ENCODE data around the gene MTA3. TPM values are rescaled to one million over a fixed set of nuclear protein-coding genes. Genes with fewer than 3 reads are reported as not detected.

The MTA3 gene
- total RNA-seq, 1 donor from 2014 or later, result 31.7 TPM

- H3K4me1 Mint-ChIP-seq, result peaks cover 26% of the 10 kb centered on the region
Observed at GRCh38 chr2:42793334-42794270, 225.2 kb downstream of the MTA3 start.

DNA sequence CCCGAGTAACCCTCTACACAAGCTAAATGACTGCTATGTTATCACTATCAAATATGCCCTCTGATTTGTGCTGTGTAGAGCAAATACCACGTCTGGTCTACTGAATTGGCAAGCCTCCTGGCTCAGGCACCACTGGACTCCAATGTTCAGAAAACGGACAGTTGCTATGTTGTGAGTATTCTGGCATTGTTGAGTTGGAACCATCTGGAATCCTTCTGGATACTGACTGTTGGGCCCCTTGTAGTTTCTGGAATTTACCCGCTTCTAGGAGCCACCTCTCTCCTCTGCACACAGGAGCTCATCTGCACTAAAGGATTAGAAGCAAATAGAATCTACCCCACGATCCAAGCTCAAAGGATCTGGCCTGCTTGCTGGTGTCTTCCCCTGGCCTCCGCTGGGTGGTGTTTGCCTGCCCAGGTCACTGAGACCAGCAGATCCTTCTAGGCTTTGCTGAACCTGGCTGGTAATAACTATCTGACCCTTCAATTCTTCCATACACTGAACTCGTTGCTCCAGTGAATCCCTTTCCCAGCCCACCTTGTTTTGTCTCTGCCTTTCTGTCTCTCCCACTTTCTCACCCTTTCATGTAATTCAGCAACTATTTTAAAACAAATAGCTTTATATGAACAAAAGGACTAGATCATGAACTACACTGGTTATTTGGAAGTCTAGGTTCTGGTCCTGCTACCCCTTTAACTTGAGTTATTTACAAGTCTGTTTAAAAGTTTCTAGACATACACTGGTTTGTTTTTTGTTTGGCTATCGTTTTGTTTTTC lies 226.0 kb downstream of the MTA3 start:
- H3K27ac Mint-ChIP-seq, result no peak overlapping the region
- H3K4me1 Mint-ChIP-seq, result peaks cover 26% of the 10 kb centered on the region
- intact Hi-C loops (cut with micrococcal nuclease), result no loop called here
- no peak for DNase-seq
- H3K36me3 Mint-ChIP-seq (ENCODE audit: low read depth), result no peaks in the 10 kb centered on the region
- H3K4me3 Mint-ChIP-seq, result no peak overlapping the region
- peaks cover 5% of the 10 kb centered on the region for H3K9me3 Mint-ChIP-seq
- peaks cover 49% of the 10 kb centered on the region for H3K27me3 Mint-ChIP-seq

More at GRCh38 chr2:42793334-42794270, 225.2 kb downstream of the MTA3 start:
- DNase-seq, result no peak
- no peaks in the 10 kb centered on the region for H3K36me3 Mint-ChIP-seq (ENCODE audit: low read depth)
- H3K9me3 Mint-ChIP-seq, result peaks cover 5% of the 10 kb centered on the region
- peak overlapping the region; percentile 14 for H3K27ac Mint-ChIP-seq
- peaks cover 49% of the 10 kb centered on the region for H3K27me3 Mint-ChIP-seq
- peak overlapping the region; percentile 43 for H3K4me3 Mint-ChIP-seq
- intact Hi-C loops (cut with micrococcal nuclease), result no loop called here

DNA sequence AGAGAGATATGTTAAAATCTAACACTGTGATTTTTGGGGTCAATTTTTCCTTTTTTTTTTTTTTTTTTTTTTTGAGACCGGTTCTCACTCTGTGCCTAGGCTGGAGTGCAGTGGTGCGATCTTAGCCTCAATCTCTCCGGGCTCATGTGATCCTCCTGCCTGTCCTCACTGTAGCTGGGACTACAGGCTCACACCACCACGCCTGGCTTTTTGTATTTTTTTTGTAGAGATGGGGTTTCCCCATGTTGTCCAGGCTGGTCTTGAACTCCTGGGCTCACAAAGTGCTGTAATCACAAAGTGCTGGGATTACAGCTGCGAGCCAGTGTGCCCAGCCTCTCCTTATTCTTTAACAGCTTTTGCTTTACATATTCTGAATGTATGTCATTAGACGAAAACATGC lies 226.8 kb downstream of the MTA3 start:
- Mint-ChIP-seq H3K27ac (no peak overlapping the region), H3K4me3 (no peak overlapping the region), H3K9me3 (peaks cover 5% of the 10 kb centered on the region), H3K36me3 (ENCODE audit: low read depth) (no peaks in the 10 kb centered on the region), H3K4me1 (peaks cover 26% of the 10 kb centered on the region), H3K27me3 (peaks cover 43% of the 10 kb centered on the region)
- intact Hi-C loops (cut with micrococcal nuclease), result no loop called here
- no peak for DNase-seq

GRCh38 chr2:42795841-42796301 lies 227.4 kb downstream of the MTA3 start:
- H3K36me3 Mint-ChIP-seq (ENCODE audit: low read depth), result no peaks in the 10 kb centered on the region
- H3K9me3 Mint-ChIP-seq, result peaks cover 5% of the 10 kb centered on the region
- no peak for DNase-seq
- no peak overlapping the region for H3K4me3 Mint-ChIP-seq
- H3K4me1 Mint-ChIP-seq, result peaks cover 29% of the 10 kb centered on the region
- H3K27ac Mint-ChIP-seq, result no peak overlapping the region
- intact Hi-C loops (cut with micrococcal nuclease), result loop anchor here (2.0 kb wide), 2 partner anchors 15 to 73 kb away; no protein-coding TSS in a partner anchor
- peaks cover 39% of the 10 kb centered on the region for H3K27me3 Mint-ChIP-seq

DNA sequence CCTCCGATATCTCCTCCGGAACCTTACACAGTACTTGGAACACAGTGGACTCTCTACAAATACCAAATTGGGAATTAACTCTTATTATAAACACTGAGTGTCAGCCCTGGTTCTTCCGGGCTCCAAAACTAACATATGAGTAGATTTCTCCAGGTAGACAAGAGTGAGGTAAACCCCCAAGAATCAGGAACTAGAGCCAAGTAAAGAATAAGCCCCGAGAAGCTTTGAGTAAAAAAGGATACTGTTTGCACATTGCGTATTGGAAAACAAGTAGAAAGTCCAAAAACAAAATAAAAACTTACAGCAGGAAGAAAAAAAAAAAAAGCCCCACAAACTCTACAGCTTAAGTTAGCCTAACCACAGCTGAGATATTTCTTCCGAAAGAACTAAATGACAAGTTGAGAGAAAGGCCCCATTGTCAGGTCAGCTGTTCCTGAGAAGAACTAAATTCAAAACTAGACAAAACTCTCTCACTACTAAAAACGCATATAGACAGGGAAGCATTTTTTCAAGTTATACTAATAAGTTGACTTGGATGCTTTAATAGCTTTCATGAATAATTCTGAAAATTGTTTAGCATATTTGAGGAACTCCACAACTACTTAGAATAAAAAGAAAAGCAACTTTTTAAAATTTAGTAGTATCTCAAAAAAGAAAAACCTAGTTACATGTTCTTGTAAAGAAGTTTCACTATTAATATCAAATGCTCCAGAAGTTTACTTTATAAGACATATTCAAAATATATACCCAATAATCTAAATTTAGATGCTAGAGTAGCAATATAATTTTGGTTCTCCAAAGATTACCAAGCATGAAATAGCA lies 228.2 kb downstream of the MTA3 start:
- intact Hi-C loops (cut with micrococcal nuclease), result loop anchor here (2.0 kb wide), 2 partner anchors 14 to 74 kb away; no protein-coding TSS in a partner anchor
- DNase-seq, result no peak
- peaks cover 30% of the 10 kb centered on the region for H3K4me1 Mint-ChIP-seq
- H3K36me3 Mint-ChIP-seq (ENCODE audit: low read depth), result no peaks in the 10 kb centered on the region
- H3K9me3 Mint-ChIP-seq, result no peaks in the 10 kb centered on the region
- no peak overlapping the region for H3K27ac Mint-ChIP-seq
- peaks cover 33% of the 10 kb centered on the region for H3K27me3 Mint-ChIP-seq
- H3K4me3 Mint-ChIP-seq, result peak overlapping the region; percentile 21

DNA sequence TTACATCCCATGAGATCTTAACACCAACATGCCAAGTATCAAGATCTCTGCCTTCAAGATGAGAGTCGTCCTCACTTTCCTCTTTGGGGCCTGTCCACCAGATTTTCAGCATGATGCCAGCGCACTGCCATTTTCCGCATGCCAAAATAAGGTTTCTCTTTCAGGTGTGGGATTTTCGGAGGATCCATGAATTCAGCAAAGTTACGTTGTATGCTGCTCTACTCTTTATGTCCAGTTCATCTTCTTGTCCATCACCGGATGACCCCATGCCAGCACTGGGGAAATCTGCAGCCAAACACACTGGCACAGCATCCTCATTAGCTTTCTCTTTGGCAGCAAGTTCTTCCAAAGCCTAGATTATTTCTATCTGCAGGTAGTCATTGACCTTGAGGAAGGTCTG lies 228.8 kb downstream of the MTA3 start:
- Mint-ChIP-seq H3K27ac (no peak overlapping the region), H3K27me3 (peaks cover 28% of the 10 kb centered on the region), H3K4me1 (peaks cover 28% of the 10 kb centered on the region), H3K9me3 (no peaks in the 10 kb centered on the region), H3K4me3 (no peak overlapping the region), H3K36me3 (ENCODE audit: low read depth) (no peaks in the 10 kb centered on the region)
- no peak for DNase-seq
- intact Hi-C loops (cut with micrococcal nuclease), result loop anchor here (2.0 kb wide), 2 partner anchors 14 to 74 kb away; no protein-coding TSS in a partner anchor

DNA sequence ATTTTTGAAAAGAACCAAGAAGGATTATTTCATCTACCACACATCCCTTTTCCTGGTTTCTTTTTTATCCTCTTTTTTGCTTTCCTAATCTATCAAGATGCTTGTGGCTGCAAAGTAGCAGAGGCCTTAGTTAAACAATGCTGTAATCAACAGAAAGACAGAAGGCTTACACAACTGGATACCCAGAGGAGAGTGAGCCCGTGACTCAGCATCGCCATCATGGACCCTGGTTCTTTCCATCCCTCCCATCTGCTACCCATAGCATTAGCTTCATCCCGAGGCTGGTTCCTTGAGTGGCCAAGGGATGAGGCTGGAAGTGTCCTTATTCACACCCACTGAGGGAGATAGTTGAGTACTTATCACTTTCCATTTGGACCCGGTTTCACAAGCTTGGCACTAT lies 231.4 kb downstream of the MTA3 start:
- H3K27me3 Mint-ChIP-seq, result peaks cover 22% of the 10 kb centered on the region

GRCh38 chr2:42800461-42800962 lies 232.1 kb downstream of the MTA3 start:
- Mint-ChIP-seq H3K27ac (no peak overlapping the region), H3K36me3 (ENCODE audit: low read depth) (no peaks in the 10 kb centered on the region), H3K4me3 (no peak overlapping the region), H3K4me1 (peaks cover 17% of the 10 kb centered on the region), H3K9me3 (no peaks in the 10 kb centered on the region), H3K27me3 (peaks cover 24% of the 10 kb centered on the region)
- no peak for DNase-seq
- intact Hi-C loops (cut with micrococcal nuclease), result no loop called here

More for the DNA sequence above, 231.4 kb downstream of the MTA3 start:
- Mint-ChIP-seq H3K27ac (no peak overlapping the region), H3K4me1 (peaks cover 18% of the 10 kb centered on the region), H3K9me3 (no peaks in the 10 kb centered on the region), H3K4me3 (no peak overlapping the region), H3K36me3 (ENCODE audit: low read depth) (no peaks in the 10 kb centered on the region)
- no peak for DNase-seq
- intact Hi-C loops (cut with micrococcal nuclease), result no loop called here

DNA sequence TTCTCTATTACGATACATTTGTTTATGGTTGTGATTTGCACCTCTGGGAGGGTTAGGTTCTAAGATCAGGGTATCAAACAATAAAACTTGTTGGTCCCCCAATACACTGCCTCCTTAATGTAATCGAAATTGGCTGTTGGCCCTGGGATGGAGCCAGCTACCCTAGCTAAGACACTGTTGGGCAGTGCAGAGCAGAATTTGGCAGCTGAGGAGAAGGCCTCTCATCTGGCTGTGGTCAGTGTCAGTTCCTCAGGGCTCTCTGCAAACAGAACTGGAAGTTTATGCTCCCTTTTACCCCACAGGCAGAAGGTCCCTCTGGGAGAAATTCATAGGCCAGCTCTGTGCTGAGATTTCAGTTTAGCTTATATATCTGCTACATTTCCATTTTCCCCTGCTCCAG lies 232.5 kb downstream of the MTA3 start:
- Mint-ChIP-seq H3K4me3 (no peak overlapping the region), H3K27me3 (peaks cover 21% of the 10 kb centered on the region), H3K9me3 (no peaks in the 10 kb centered on the region), H3K36me3 (ENCODE audit: low read depth) (no peaks in the 10 kb centered on the region), H3K27ac (no peak overlapping the region), H3K4me1 (peaks cover 12% of the 10 kb centered on the region)
- intact Hi-C loops (cut with micrococcal nuclease), result no loop called here
- DNase-seq, result no peak

DNA sequence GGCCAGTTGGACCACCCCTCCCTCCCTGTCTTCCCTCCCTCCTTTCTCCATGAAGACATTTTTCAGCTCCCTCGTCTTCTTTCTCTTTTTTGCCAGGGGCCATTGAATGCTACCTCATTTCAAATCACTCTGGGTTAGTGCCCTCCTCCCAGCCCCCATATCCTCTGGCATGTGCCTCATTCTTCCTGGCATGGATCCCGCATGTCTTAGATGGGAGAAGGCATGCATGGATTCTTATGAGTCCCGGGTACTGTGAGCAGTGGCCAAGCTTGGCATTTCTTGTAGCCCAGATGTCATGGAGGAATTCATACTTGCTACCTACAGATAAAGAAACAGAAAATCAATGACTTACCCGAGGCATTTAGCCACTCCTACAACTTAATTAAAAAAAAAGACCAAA lies 232.9 kb downstream of the MTA3 start:
- intact Hi-C loops (cut with micrococcal nuclease), result no loop called here
- DNase-seq, result no peak
- Mint-ChIP-seq H3K4me3 (no peak overlapping the region), H3K9me3 (no peaks in the 10 kb centered on the region), H3K36me3 (ENCODE audit: low read depth) (no peaks in the 10 kb centered on the region), H3K27me3 (peaks cover 23% of the 10 kb centered on the region), H3K4me1 (peaks cover 11% of the 10 kb centered on the region), H3K27ac (no peak overlapping the region)

- DNase-seq, result no peak
- H3K4me1 Mint-ChIP-seq, result peaks cover 7% of the 10 kb centered on the region
- H3K27ac Mint-ChIP-seq, result no peak overlapping the region
- intact Hi-C loops (cut with micrococcal nuclease), result no loop called here
- no peaks in the 10 kb centered on the region for H3K9me3 Mint-ChIP-seq
- H3K4me3 Mint-ChIP-seq, result no peak overlapping the region
- no peaks in the 10 kb centered on the region for H3K36me3 Mint-ChIP-seq (ENCODE audit: low read depth)
- peaks cover 25% of the 10 kb centered on the region for H3K27me3 Mint-ChIP-seq
Observed at GRCh38 chr2:42802150-42802549, 233.7 kb downstream of the MTA3 start.

DNA sequence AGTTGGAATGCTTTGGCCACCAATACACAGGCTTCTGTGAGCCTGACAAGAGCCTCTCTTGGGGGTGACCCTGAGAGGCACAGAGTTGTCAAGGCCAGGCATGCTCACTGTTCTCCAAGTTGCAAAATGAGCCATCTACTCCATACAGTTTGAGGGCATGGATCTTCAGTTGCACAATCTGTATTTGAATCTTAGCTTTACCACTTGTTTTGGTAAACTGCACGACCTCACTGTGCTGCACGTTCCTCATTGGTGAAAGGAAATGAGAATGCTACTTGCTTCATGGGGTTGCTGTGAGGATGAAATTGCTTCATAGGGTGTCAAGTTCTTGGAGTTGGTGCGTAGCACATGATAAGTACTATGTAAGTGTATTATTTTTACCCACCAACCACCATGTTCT lies 235.9 kb downstream of the MTA3 start:
- Mint-ChIP-seq H3K27ac (no peak overlapping the region), H3K27me3 (peaks cover 34% of the 10 kb centered on the region), H3K4me3 (no peak overlapping the region), H3K4me1 (peaks cover 9% of the 10 kb centered on the region), H3K9me3 (no peaks in the 10 kb centered on the region), H3K36me3 (ENCODE audit: low read depth) (no peaks in the 10 kb centered on the region)
- intact Hi-C loops (cut with micrococcal nuclease), result no loop called here
- no peak for DNase-seq

GRCh38 chr2:42804891-42805290 lies 236.5 kb downstream of the MTA3 start:
- H3K4me1 Mint-ChIP-seq, result peaks cover 11% of the 10 kb centered on the region
- no peaks in the 10 kb centered on the region for H3K9me3 Mint-ChIP-seq
- H3K27me3 Mint-ChIP-seq, result peaks cover 34% of the 10 kb centered on the region
- no peak overlapping the region for H3K27ac Mint-ChIP-seq
- DNase-seq, result no peak
- no peak overlapping the region for H3K4me3 Mint-ChIP-seq
- H3K36me3 Mint-ChIP-seq (ENCODE audit: low read depth), result no peaks in the 10 kb centered on the region
- intact Hi-C loops (cut with micrococcal nuclease), result no loop called here

Data from activated CD4-positive, alpha-beta T cell treated with anti-CD3 and anti-CD28 coated beads, Interleukin-2, amount 10 ng/mL, durations not matched to agents 24 days and 14 days (primary cell).